Right hindlimb (tissue), 1 donor: Measurements from ENCODE around the gene DHX32.
"Not testable (repeated sequence)": the region's sequence is repeated elsewhere in the genome, so short reads cannot be mapped to it uniquely, and the experiment has no call there.

Source experiments
- DNase-seq: peaks from one replicate; pipeline ENCODE4 v3.0.0-alpha.2; 2018

The DHX32 gene

GRCh38 chr10:125881192-125881591 lies at the start of gene DHX32:
Gene DHX32 (minus strand): TSS chr10:125881292. CDS start chr10:125880824, 468 bp downstream.
- DNase-seq, result no peak

- no peak for DNase-seq
Observed at GRCh38 chr10:125929618-125930017, 48.5 kb upstream of the DHX32 start.

- peak; percentile 19 for DNase-seq
Observed at GRCh38 chr10:125928928-125929585, 48.0 kb upstream of the DHX32 start.

GRCh38 chr10:125927265-125927664 lies 46.2 kb upstream of the DHX32 start:
- not testable (repeated sequence) for DNase-seq

GRCh38 chr10:125926247-125926646 lies 45.2 kb upstream of the DHX32 start:
- no peak for DNase-seq

- no peak for DNase-seq
Observed at GRCh38 chr10:125925262-125925834, 44.3 kb upstream of the DHX32 start.

GRCh38 chr10:125921643-125922306 lies 40.7 kb upstream of the DHX32 start:
- not testable (repeated sequence) for DNase-seq

- DNase-seq, result not testable (repeated sequence)
Observed at GRCh38 chr10:125917704-125918361, 36.7 kb upstream of the DHX32 start.

- DNase-seq, result no peak
Observed at GRCh38 chr10:125916977-125917376, 35.9 kb upstream of the DHX32 start.

GRCh38 chr10:125913277-125913676 lies 32.2 kb upstream of the DHX32 start:
- DNase-seq, result not testable (repeated sequence)

- DNase-seq, result no peak
Observed at GRCh38 chr10:125911990-125912389, 30.9 kb upstream of the DHX32 start.

GRCh38 chr10:125911145-125911544 lies 30.1 kb upstream of the DHX32 start:
- DNase-seq, result no peak

- not testable (repeated sequence) for DNase-seq
Observed at GRCh38 chr10:125909491-125909890, 28.4 kb upstream of the DHX32 start.

GRCh38 chr10:125908813-125909212 lies 27.7 kb upstream of the DHX32 start:
- DNase-seq, result not testable (repeated sequence)

- not testable (repeated sequence) for DNase-seq
Observed at GRCh38 chr10:125907598-125907997, 26.5 kb upstream of the DHX32 start.

- DNase-seq, result not testable (repeated sequence)
Observed at GRCh38 chr10:125905069-125905994, 24.2 kb upstream of the DHX32 start.

- DNase-seq, result not testable (repeated sequence)
Observed at GRCh38 chr10:125903135-125903640, 22.1 kb upstream of the DHX32 start.

- DNase-seq, result not testable (repeated sequence)
Observed at GRCh38 chr10:125900963-125901362, 19.9 kb upstream of the DHX32 start.

- DNase-seq, result not testable (repeated sequence)
Observed at GRCh38 chr10:125897317-125897716, 16.2 kb upstream of the DHX32 start.

- peak; percentile 91 for DNase-seq
Observed at GRCh38 chr10:125896088-125896934, 15.2 kb upstream of the DHX32 start, which contains the start of gene FANK1. Gene FANK1 (plus strand): TSS chr10:125896564. CDS start chr10:125896643, 79 bp downstream.
